SK-N-SH treated with all-trans-retinoic acid at 6 μM for 48 hours (cell line): ENCODE data around the gene LRP2.

ENCODE experiments used
- ATAC-seq: fragments of 200-7000 bp; cut with Tn5 transposase; 3 replicates; pipeline ENCODE4 v1.9.1; 2020; ENCODE audit warnings: mild to moderate bottlenecking, moderate library complexity
- BACH2 ChIP-seq: fragments of 250-450 bp; sonication (Bioruptor Pico); IDR thresholded peaks from 2 replicates; pipeline ENCODE4 v1.9.0; 2021; ENCODE audit warnings: mild to moderate bottlenecking, borderline replicate concordance
- CSDC2 ChIP-seq: fragments of 250-450 bp; sonication (Bioruptor Pico); IDR thresholded peaks from 2 replicates; pipeline ENCODE4 v1.5.0; 2020; ENCODE audit warnings: mild to moderate bottlenecking, moderate library complexity
- ESRRG ChIP-seq: fragments of 250-450 bp; sonication (Bioruptor Pico); IDR thresholded peaks from 2 replicates; pipeline ENCODE4 v1.6.1; 2021; ENCODE audit warnings: mild to moderate bottlenecking
- GLIS3 ChIP-seq: fragments of 250-450 bp; sonication (Bioruptor Pico); IDR thresholded peaks from 2 replicates; pipeline ENCODE4 v1.5.0; 2020; ENCODE audit warnings: mild to moderate bottlenecking, moderate library complexity
- ISL1 ChIP-seq: fragments of 250-450 bp; sonication (Bioruptor Pico); IDR thresholded peaks from 2 replicates; pipeline ENCODE4 v2.1.2; 2022; ENCODE audit warnings: mild to moderate bottlenecking, moderate library complexity
- OSR1 ChIP-seq: fragments of 250-450 bp; sonication (Bioruptor Pico); IDR thresholded peaks from 2 replicates; pipeline ENCODE4 v1.8.0; 2022; ENCODE audit warnings: moderate library complexity, mild to moderate bottlenecking, inconsistent platforms
- RARB ChIP-seq: fragments of 250-450 bp; sonication (Bioruptor Pico); IDR thresholded peaks from 2 replicates; pipeline ENCODE4 v1.8.0; 2021; ENCODE audit warnings: mild to moderate bottlenecking, moderate library complexity
- SNAI2 ChIP-seq: fragments of 250-450 bp; sonication (Bioruptor Pico); IDR thresholded peaks from 2 replicates; pipeline ENCODE4 v1.5.0; 2020; ENCODE audit warnings: mild to moderate bottlenecking, moderate library complexity
- TOX ChIP-seq: fragments of 250-450 bp; sonication (Bioruptor Pico); IDR thresholded peaks from 2 replicates; pipeline ENCODE4 v1.8.0; 2021; ENCODE audit warnings: mild to moderate bottlenecking, moderate library complexity, borderline replicate concordance
- ZC3H10 ChIP-seq: fragments of 250-450 bp; sonication (Bioruptor Pico); IDR thresholded peaks from 2 replicates; pipeline ENCODE4 v1.5.1; 2021; ENCODE audit warnings: mild to moderate bottlenecking, moderate library complexity
- ZFP3 ChIP-seq: fragments of 250-450 bp; sonication (Bioruptor Pico); IDR thresholded peaks from 2 replicates; pipeline ENCODE4 v1.5.0; 2020; ENCODE audit warnings: mild to moderate bottlenecking, moderate library complexity
- ZFP30 ChIP-seq: fragments of 450-650 bp; formaldehyde crosslinking; IDR thresholded peaks from 2 replicates; pipeline ENCODE4 v1.5.0; 2022; ENCODE audit warnings: mild to moderate bottlenecking, moderate library complexity
- ZNF565 ChIP-seq: fragments of 450-650 bp; formaldehyde crosslinking; conservative IDR thresholded peaks from 2 replicates; pipeline ENCODE4 v1.5.0; 2020; ENCODE audit warnings: low read depth, mild to moderate bottlenecking, moderate library complexity
- ZNF70 ChIP-seq: fragments of 450-650 bp; formaldehyde crosslinking; IDR thresholded peaks from 2 replicates; pipeline ENCODE4 v1.5.0; 2020; ENCODE audit warnings: mild to moderate bottlenecking, moderate library complexity
- ZNF8 ChIP-seq: fragments of 450-650 bp; formaldehyde crosslinking; IDR thresholded peaks from 2 replicates; pipeline ENCODE4 v1.5.0; 2020; ENCODE audit warnings: mild to moderate bottlenecking, moderate library complexity
- TF ChIP-seq, protein P1 (sequence below): fragments of 250-450 bp; sonication (Bioruptor Pico); IDR thresholded peaks from 2 replicates; pipeline ENCODE4 v1.5.1; 2020; ENCODE audit warnings: low read depth, mild to moderate bottlenecking, moderate library complexity
- TF ChIP-seq, protein P2 (sequence below): fragments of 250-450 bp; sonication (Bioruptor Pico); IDR thresholded peaks from 2 replicates; pipeline ENCODE4 v1.5.1; 2021; ENCODE audit warnings: mild to moderate bottlenecking, moderate library complexity
- TF ChIP-seq, protein P3 (sequence below): fragments of 250-450 bp; sonication (Bioruptor Pico); IDR thresholded peaks from 2 replicates; pipeline ENCODE4 v1.8.0; 2020; ENCODE audit warnings: mild to moderate bottlenecking, moderate library complexity, borderline replicate concordance

The LRP2 gene

DNA sequence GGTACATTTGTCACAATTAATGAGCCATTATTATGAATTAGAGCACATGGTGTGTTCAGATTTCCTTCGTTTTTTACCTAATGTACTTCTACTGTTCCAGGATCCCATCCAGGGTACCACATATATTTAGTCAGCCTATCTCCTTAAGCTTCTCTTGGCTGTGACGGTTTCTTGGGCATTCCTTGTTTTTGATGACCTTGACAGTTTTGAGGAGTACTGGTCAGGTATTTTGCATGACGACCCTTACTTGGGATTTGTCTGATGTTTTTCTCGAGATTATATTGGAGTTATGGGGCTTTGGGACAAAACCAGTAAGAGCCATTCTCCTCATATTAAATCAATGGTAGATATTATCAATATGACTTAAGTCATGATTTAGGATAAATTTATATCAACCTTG, 10.2 kb upstream of the LRP2 start (continued):
- TF ChIP-seq, protein P1, sequence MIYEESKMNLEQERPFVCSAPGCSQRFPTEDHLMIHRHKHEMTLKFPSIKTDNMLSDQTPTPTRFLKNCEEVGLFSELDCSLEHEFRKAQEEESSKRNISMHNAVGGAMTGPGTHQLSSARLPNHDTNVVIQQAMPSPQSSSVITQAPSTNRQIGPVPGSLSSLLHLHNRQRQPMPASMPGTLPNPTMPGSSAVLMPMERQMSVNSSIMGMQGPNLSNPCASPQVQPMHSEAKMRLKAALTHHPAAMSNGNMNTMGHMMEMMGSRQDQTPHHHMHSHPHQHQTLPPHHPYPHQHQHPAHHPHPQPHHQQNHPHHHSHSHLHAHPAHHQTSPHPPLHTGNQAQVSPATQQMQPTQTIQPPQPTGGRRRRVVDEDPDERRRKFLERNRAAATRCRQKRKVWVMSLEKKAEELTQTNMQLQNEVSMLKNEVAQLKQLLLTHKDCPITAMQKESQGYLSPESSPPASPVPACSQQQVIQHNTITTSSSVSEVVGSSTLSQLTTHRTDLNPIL (CRISPR knock-in tag), result no peak
- TF ChIP-seq ESRRG (CRISPR knock-in tag) (no peak), ZFP30 (CRISPR knock-in tag) (no peak), CSDC2 (no peak)

DNA sequence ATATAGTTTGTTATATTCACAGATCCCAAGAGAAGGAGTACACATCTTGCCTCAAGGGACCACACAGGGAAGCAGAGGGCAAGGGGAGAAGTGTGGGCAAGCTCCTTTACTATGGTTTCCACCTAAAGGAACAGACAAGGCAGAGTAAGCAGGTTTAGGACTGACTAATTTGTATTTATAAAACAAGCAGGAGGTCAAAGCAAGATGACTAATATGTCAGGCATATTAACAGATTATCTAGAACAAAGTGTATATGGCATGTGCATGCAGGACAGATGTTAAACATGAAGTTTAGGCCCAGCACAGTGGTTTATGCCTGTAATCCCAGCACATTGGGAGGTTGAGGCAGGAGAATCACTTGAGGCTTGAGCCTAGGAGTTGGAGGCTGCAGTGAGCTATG, 3.7 kb upstream of the LRP2 start:
- TF ChIP-seq ZNF8 (CRISPR knock-in tag), result no peak
- TF ChIP-seq ZFP30 (CRISPR knock-in tag), result no peak
- no peak for TF ChIP-seq ZFP3 (CRISPR knock-in tag)
- TF ChIP-seq, protein P2, sequence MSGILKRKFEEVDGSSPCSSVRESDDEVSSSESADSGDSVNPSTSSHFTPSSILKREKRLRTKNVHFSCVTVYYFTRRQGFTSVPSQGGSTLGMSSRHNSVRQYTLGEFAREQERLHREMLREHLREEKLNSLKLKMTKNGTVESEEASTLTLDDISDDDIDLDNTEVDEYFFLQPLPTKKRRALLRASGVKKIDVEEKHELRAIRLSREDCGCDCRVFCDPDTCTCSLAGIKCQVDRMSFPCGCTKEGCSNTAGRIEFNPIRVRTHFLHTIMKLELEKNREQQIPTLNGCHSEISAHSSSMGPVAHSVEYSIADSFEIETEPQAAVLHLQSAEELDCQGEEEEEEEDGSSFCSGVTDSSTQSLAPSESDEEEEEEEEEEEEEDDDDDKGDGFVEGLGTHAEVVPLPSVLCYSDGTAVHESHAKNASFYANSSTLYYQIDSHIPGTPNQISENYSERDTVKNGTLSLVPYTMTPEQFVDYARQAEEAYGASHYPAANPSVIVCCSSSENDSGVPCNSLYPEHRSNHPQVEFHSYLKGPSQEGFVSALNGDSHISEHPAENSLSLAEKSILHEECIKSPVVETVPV (CRISPR knock-in tag), result no peak
- TF ChIP-seq ZNF70 (CRISPR knock-in tag), result no peak
- no peak for TF ChIP-seq BACH2 (CRISPR knock-in tag)
- no peak for ATAC-seq

DNA sequence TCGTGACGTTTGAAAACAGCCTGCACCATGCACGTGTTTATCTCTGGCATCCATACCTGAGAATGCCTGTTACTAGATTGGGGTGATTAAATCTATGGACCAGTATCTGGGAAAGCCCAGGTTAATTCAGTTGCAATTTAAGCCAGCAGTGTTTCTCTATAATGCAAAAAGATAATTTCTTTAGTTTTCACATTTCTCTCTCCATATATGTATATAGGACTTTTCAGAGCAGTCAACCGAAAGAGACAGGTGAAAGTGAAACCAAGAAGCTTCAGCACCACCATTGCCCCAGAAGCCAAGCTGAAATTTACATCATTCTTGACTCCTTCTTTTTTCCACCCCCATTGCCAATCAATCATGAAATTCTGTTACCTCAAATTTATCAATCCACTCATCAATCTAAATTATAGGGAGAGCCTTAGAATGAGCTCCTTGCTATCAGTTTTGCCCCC, 2.7 kb upstream of the LRP2 start:
- TF ChIP-seq, protein P3, sequence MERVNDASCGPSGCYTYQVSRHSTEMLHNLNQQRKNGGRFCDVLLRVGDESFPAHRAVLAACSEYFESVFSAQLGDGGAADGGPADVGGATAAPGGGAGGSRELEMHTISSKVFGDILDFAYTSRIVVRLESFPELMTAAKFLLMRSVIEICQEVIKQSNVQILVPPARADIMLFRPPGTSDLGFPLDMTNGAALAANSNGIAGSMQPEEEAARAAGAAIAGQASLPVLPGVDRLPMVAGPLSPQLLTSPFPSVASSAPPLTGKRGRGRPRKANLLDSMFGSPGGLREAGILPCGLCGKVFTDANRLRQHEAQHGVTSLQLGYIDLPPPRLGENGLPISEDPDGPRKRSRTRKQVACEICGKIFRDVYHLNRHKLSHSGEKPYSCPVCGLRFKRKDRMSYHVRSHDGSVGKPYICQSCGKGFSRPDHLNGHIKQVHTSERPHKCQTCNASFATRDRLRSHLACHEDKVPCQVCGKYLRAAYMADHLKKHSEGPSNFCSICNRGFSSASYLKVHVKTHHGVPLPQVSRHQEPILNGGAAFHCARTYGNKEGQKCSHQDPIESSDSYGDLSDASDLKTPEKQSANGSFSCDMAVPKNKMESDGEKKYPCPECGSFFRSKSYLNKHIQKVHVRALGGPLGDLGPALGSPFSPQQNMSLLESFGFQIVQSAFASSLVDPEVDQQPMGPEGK (CRISPR knock-in tag), result no peak
- no peak for TF ChIP-seq SNAI2 (CRISPR knock-in tag)
- no peak for TF ChIP-seq ZFP3 (CRISPR knock-in tag)
- TF ChIP-seq, protein P2 (CRISPR knock-in tag), result no peak
- no peak for TF ChIP-seq ESRRG (CRISPR knock-in tag)
- TF ChIP-seq ISL1, result no peak
- no peak for TF ChIP-seq ZC3H10 (CRISPR knock-in tag)
- no peak for TF ChIP-seq ZNF70 (CRISPR knock-in tag)
- TF ChIP-seq RARB (CRISPR knock-in tag), result no peak
- no peak for TF ChIP-seq TOX (CRISPR knock-in tag)
- no peak for TF ChIP-seq OSR1 (CRISPR knock-in tag)
- no peak for TF ChIP-seq ZNF8 (CRISPR knock-in tag)
- TF ChIP-seq GLIS3 (CRISPR knock-in tag), result no peak
- no peak for ATAC-seq

DNA sequence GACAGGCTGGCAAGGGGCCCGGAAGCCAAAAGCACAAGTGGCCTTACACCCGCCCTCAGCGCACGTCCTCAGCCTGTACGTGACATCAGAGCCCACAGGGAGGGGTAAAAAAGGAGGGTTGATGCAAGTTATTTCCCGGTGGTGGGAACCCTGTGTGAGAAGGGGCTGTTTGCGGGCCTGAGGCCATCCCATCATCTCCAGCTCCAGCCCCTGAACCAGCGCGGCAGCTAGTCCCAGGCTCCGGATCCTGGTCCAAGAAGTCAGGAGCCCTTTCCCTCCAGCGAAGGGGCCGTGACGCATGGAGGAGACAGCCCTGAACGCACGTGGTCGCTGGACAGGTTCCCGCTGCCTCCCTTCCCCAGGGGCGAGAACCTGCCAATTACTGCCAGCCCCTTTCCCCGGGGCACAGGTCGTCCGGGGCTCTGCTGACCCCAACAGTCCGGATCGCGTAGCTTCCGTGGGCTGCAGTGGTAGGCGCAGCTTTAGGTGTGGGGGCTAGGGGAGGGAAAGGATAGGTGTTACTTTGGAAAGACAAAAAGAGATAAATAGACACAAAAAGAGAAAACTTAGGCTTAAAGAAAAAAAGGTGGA, 1.3 kb upstream of the LRP2 start:
- TF ChIP-seq ZNF8 (CRISPR knock-in tag), result no peak
- TF ChIP-seq, protein P3 (CRISPR knock-in tag), result no peak
- TF ChIP-seq SNAI2 (CRISPR knock-in tag), result no peak
- no peak for TF ChIP-seq ZFP3 (CRISPR knock-in tag)
- no peak for TF ChIP-seq ZC3H10 (CRISPR knock-in tag)
- TF ChIP-seq TOX (CRISPR knock-in tag), result no peak
- TF ChIP-seq ZNF565 (CRISPR knock-in tag), result no peak
- no peak for TF ChIP-seq BACH2 (CRISPR knock-in tag)
- TF ChIP-seq CSDC2, result no peak
- TF ChIP-seq, protein P2 (CRISPR knock-in tag), result no peak
- ATAC-seq, result peak; percentile 14
